HepG2 (cell line): ENCODE data around the gene TMEM186. TPM values are rescaled to one million over a fixed set of nuclear protein-coding genes. Genes with fewer than 3 reads are reported as not detected.
"Not testable (repeated sequence)": the region's sequence is repeated elsewhere in the genome, so short reads cannot be mapped to it uniquely, and the experiment has no call there.

Experiments used
- ATAC-seq: fragments of 200-7000 bp; cut with Tn5 transposase; 3 replicates; pipeline ENCODE4 v1.9.1; 2020; ENCODE audit warnings: mild to moderate bottlenecking, moderate library complexity
- BruUV-seq: library from RNA; stranded (reverse); fragments of 400-500 nt; replicated peaks from 2 replicates; lab custom pipeline; 2021; lab: Mats Ljungman, UMichigan
- CTCF ChIA-PET: fragments of 300-600 bp; formaldehyde crosslinking; extraction: SDS; loops from one replicate; lab custom pipeline; 2021; ENCODE audit warnings: low total read pairs, inconsistent platforms, low intra/inter-chr PET ratio; lab: Yijun Ruan, JAX
- POLR2A ChIA-PET: fragments of 350-600 bp; sonication (Branson Sonifier 250); formaldehyde crosslinking; loops from one replicate; lab custom pipeline; 2020; ENCODE audit warnings: antibody characterized with exemption, inconsistent platforms; lab: Yijun Ruan, JAX
- DNase-seq: peaks from one replicate; pipeline ENCODE4 v3.0.0-alpha.2; 2015; ENCODE audit warnings: low spot score
- FAIRE-seq: peaks from 3 replicates; lab custom pipeline; 2011; peaks lifted over from hg19 to GRCh38; lab: Jason Lieb, UNC
- H2AFZ ChIP-seq: one replicate; pipeline ENCODE4 v1.6.1; 2011; ENCODE audit warnings: low read length, inconsistent platforms
- H3K27ac ChIP-seq: fragments of 300-600 bp; 3 replicates; pipeline ENCODE4 v1.8.0; 2011; ENCODE audit warnings: mixed run types, mild to moderate bottlenecking, mixed read lengths, low read length, inconsistent platforms; ENCODE audit not compliant: insufficient read depth; ENCODE audit errors: extremely low read length
- H3K27me3 ChIP-seq, 2 experiments: fragments of 200-600 bp in 1 of 2; 2 replicates in 1 of 2; 3 replicates in 1 of 2; pipeline versions ENCODE4 v1.6.0 to v1.8.0; 2011; ENCODE audit warnings: low read length in 2 of 2, mild to moderate bottlenecking in 2 of 2, moderate library complexity in 2 of 2, inconsistent platforms in 1 of 2; ENCODE audit not compliant: insufficient read depth in 2 of 2, control insufficient read depth in 1 of 2
- H3K36me3 ChIP-seq, 2 experiments: fragments of 200-600 bp in 1 of 2; replicated peaks in 1 of 2; 2 replicates in 1 of 2; 3 replicates in 1 of 2; pipeline versions ENCODE4 v1.5.1 to v1.8.0; 2011; ENCODE audit warnings: low read length in 2 of 2, inconsistent platforms in 1 of 2; ENCODE audit not compliant: insufficient read depth in 2 of 2, control insufficient read depth in 1 of 2
- H3K4me1 ChIP-seq: 2 replicates; pipeline ENCODE4 v1.5.1; 2012; ENCODE audit warnings: low read length, inconsistent platforms; ENCODE audit not compliant: insufficient read depth
- H3K4me2 ChIP-seq: 2 replicates; pipeline ENCODE4 v1.6.0; 2011; ENCODE audit warnings: low read depth, low read length, inconsistent platforms
- H3K4me3 ChIP-seq, 3 experiments: fragments of 200-600 bp in 1 of 3; sonication (generic), shearing (Covaris generic) in 1 of 3; replicated peaks in 1 of 3; 2 replicates each; pipeline ENCODE4 v1.5.1; 2011 to 2016; ENCODE audit warnings: low read length in 3 of 3, inconsistent platforms in 2 of 3, low read depth in 2 of 3, mild to moderate bottlenecking in 2 of 3, control low read depth in 1 of 3, mixed read lengths in 1 of 3; ENCODE audit not compliant: insufficient read depth in 1 of 3
- H3K79me2 ChIP-seq: one replicate; pipeline ENCODE4 v1.6.1; 2011; ENCODE audit warnings: low read length, inconsistent platforms; ENCODE audit not compliant: insufficient read depth
- H3K9ac ChIP-seq: 2 replicates; pipeline ENCODE4 v1.6.0; 2011; ENCODE audit warnings: mild to moderate bottlenecking, low read depth, low read length, inconsistent platforms; ENCODE audit not compliant: insufficient read depth
- H3K9me3 ChIP-seq: 2 replicates; pipeline ENCODE4 v1.5.1; 2012; ENCODE audit warnings: mild to moderate bottlenecking, low read length
- H4K20me1 ChIP-seq: 2 replicates; pipeline ENCODE4 v1.6.0; 2011; ENCODE audit warnings: inconsistent platforms, mild to moderate bottlenecking, low read length, moderate library complexity; ENCODE audit not compliant: insufficient read depth
- FOXP1 ChIP-seq, 2 experiments: fragments of 450-650 bp in 1 of 2; IDR thresholded peaks; 2 replicates each; pipeline ENCODE4 v1.6.1; 2017 to 2018; ENCODE audit warnings: antibody characterized with exemption in 1 of 2
- IRF1 ChIP-seq: sonication (generic); formaldehyde crosslinking; IDR thresholded peaks from 2 replicates; pipeline ENCODE4 v1.4.0; 2020; ENCODE audit warnings: low read depth, mild to moderate bottlenecking, missing genetic modification reagents
- JUNB ChIP-seq: sonication (generic); formaldehyde crosslinking; IDR thresholded peaks from 2 replicates; pipeline ENCODE4 v1.8.0; 2022; ENCODE audit warnings: missing genetic modification reagents, mild to moderate bottlenecking, borderline replicate concordance
- WGBS: methylation state at CpG from one replicate; pipeline ENCODE4 v1.1.6; 2017; ENCODE audit warnings: low lambda C conversion rate; 5-methylcytosine and 5-hydroxymethylcytosine counted together
- in situ Hi-C: cut with HindIII; loops from 2 replicates; pipeline ENCODE4 v1.10.0; 2017; ENCODE audit warnings: low pct_unique_long_range_greater_than_20kb; ENCODE audit not compliant: extremely low pct_ligation_motif_present
- intact Hi-C: fragments of 100-400 bp; cut with micrococcal nuclease; formaldehyde crosslinking; loops from one replicate; pipeline ENCODE4 v1.10.0; 2022; ENCODE audit not compliant: unreplicated experiment
- polyA plus RNA-seq, 8 experiments: library from polyadenylated mRNA; depleted of rRNA in 3 of 8; stranded (reverse) in 7 of 8; unstranded in 1 of 8; fragments of >200 nt; fragmentation: Illumina TruSeq in 4 of 8; extraction: Trizol in 4 of 8; gene quantifications; 2 replicates each; pipeline versions ENCODE4 v1.2.1 to v1.2.3, GENCODE V29; 2011 to 2016; ENCODE audit warnings: low read depth in 4 of 8, missing spikeins in 1 of 8, mixed read lengths in 1 of 8; ENCODE audit not compliant: insufficient read depth in 1 of 8
- total RNA-seq, 5 experiments: library from RNA; depleted of rRNA; stranded (reverse); fragments of >200 nt; fragmentation: Illumina TruSeq; extraction: Trizol; gene quantifications; 2 replicates each; pipeline ENCODE4 v1.2.3, GENCODE V29; 2016; ENCODE audit warnings: low read depth in 1 of 5

TMEM186 gene
- total and polyA plus RNA-seq, 2 of the 13 experiments (the other 11 are each of a cell fraction or from before 2014, with no cell fraction given), result 16.2 to 19.3 TPM

DNA sequence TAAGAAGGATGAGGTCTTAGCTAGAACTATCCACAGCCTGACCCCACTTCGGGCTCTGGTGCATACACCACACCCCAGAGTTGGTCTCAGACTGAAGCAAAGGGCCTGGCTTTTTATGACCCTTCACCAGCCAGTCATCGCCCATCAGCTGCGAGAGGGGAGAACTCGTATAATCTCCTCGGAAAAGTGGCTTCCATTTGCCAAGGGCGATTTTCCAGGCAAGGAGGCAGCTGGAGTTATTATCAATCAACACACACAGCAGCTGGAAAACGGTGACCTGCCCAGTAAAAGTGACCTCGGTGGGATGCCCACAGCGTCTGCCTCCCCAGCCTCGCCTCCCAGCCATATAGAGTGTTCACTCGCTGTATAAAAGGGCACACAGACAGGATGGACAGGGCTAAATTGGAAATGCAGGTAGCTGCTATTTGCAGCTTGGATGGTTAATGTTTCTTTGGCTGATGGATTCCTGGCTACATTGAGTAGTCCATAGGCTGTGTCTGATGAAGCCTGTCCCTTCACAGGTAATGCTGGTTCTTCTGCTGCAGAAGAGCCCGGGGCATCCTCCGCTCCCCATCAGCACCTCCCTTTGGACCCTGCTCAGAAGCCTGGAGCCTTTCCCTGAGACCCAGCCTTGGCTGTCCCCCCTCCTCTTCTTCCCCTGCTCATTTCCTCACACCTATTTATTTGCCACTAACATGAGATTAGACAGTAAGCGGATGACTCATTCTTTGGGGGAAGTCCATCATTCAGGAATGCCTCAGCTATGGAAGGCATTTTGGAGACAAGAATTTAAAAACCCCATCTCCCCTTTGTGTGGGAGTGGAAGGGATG, 45.7 kb downstream of the TMEM186 start (continued):
- TF ChIP-seq JUNB (CRISPR knock-in tag), result peak; percentile 24; the same call in 1 of the 2 replicates
- no peak for TF ChIP-seq FOXP1 (IDR thresholded peaks at IDR 0.05)
- TF ChIP-seq FOXP1 (CRISPR knock-in tag; IDR thresholded peaks at IDR 0.05), result 0 out of 2 replicates have a peak, but pooled peaks have one; percentile 22
- TF ChIP-seq IRF1 (CRISPR knock-in tag), result no peak

DNA sequence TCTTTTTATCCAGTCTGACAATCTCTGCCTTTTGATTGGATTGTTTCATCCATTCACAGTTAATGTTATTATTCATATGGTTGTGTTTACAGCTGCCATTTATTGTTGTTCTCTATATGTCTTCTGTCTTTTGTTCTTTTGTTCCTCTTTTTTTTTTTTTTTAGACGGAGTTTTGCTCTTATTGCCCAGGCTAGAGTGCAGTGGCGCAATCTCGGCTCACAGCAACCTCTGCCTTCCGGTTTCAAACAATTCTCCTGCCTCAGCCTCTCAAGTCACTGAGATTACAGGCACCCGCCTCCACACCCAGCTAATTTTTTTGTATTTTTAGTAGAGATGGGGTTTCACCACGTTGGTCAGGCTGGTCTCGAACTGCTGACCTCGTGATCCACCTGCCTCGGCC, 48.5 kb downstream of the TMEM186 start:
- H3K27ac ChIP-seq, H3K27me3 ChIP-seq, CTCF ChIA-PET, FAIRE-seq, H3K4me2 ChIP-seq, H4K20me1 ChIP-seq, H3K79me2 ChIP-seq, H2AFZ ChIP-seq, H3K9me3 ChIP-seq, in situ Hi-C loops, ATAC-seq, POLR2A ChIA-PET, H3K4me3 ChIP-seq, DNase-seq, BruUV-seq, H3K9ac ChIP-seq: not testable (repeated sequence)
- peaks cover 23 to 44% of the 10 kb centered on the region in 2 experiments; a peak in 4 of 5 replicates for H3K36me3 ChIP-seq
- intact Hi-C loops, result loop anchor here (10.0 kb wide), 1 partner anchor 386 kb away; no protein-coding TSS in a partner anchor
- H3K4me1 ChIP-seq, result peaks cover 11% of the 10 kb centered on the region
- WGBS, result 92% methylated on average over 9 of the region's 9 CpGs

Other genes starting within 250 kb of the TMEM186 start
- gene TMEM114, start 207.1 kb downstream of the TMEM186 start, total RNA-seq (2016; rRNA removed; fragmentation: Illumina TruSeq; extraction: Trizol), result not detected in 2 replicates
- gene TMEM114, start 207.1 kb downstream of the TMEM186 start, polyA plus RNA-seq (2011; rRNA removed), result not detected in 2 replicates
- gene METTL22, start 175.9 kb downstream of the TMEM186 start, total RNA-seq (2016; rRNA removed; fragmentation: Illumina TruSeq; extraction: Trizol), result 23.3 and 36.2 TPM in 2 replicates
- 94.8 and 117 TPM in 2 replicates for gene METTL22, start 175.9 kb downstream of the TMEM186 start, polyA plus RNA-seq (2011; rRNA removed)
- gene ABAT, start 123.0 kb downstream of the TMEM186 start, total RNA-seq (2016; rRNA removed; fragmentation: Illumina TruSeq; extraction: Trizol), result 97.3 and 123 TPM in 2 replicates
- gene ABAT, start 123.0 kb downstream of the TMEM186 start, polyA plus RNA-seq (2011; rRNA removed), result 47.6 and 55.0 TPM in 2 replicates
- 93.7 and 100 TPM in 2 replicates for gene PMM2, start 200 bp upstream of the TMEM186 start, total RNA-seq (2016; rRNA removed; fragmentation: Illumina TruSeq; extraction: Trizol)
- gene PMM2, start 200 bp upstream of the TMEM186 start, polyA plus RNA-seq (2011; rRNA removed), result 50.5 and 52.2 TPM in 2 replicates
- gene CARHSP1, start 71.4 kb upstream of the TMEM186 start, total RNA-seq (2016; rRNA removed; fragmentation: Illumina TruSeq; extraction: Trizol), result 345 and 349 TPM in 2 replicates
- 173 and 193 TPM in 2 replicates for gene CARHSP1, start 71.4 kb upstream of the TMEM186 start, polyA plus RNA-seq (2011; rRNA removed)
- not detected in 2 replicates for gene LITAFD, start 84.7 kb upstream of the TMEM186 start, total RNA-seq (2016; rRNA removed; fragmentation: Illumina TruSeq; extraction: Trizol)
- 0.14 TPM in 1 of 2 replicates, not detected in the other for gene LITAFD, start 84.7 kb upstream of the TMEM186 start, polyA plus RNA-seq (2011; rRNA removed)
- 173 and 177 TPM in 2 replicates for gene USP7, start 166.3 kb upstream of the TMEM186 start, total RNA-seq (2016; rRNA removed; fragmentation: Illumina TruSeq; extraction: Trizol)
- 52.5 and 58.4 TPM in 2 replicates for gene USP7, start 166.3 kb upstream of the TMEM186 start, polyA plus RNA-seq (2011; rRNA removed)